ENCODE measurements around the gene GGCX.

The GGCX gene

DNA sequence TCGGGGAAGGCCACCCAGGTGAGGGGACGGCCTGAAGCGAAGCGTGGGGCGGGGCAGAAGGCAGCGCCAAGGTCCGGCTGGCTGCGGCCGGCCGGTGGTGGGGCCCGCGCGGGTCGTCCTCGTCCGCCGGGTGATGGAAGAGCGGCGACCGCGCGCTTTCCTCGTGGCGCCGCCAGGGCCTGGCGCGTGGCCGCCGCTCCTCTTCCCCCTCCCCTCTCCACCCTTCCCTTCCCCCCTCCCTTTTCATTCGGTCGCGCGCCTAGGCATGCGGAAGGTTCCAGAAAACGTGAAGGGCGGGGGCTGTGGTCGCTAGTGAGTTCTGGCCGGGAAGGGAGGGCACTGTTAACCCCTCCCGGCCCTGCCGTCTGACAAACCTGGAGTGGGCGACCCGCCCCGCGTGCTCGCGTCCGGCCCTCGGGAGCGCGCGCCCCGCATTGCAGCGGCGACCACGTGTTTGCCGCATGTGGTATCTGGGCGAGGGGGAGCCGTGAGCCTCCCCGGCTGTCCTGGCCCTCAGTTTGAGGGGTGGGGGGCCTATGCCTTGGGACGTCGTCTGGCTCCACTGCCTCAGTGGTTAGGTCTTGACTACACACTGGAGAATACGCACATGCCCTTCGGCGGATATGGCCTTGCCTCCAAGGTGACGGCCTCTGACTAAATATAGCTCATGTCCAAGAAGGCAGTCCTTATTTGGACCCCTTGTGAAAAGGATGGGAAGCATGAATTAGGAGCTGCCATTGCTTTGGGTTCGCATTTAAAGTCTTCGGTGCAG, 21.7 kb downstream of the GGCX start:
- DNase-seq: peak; percentile 53

DNA sequence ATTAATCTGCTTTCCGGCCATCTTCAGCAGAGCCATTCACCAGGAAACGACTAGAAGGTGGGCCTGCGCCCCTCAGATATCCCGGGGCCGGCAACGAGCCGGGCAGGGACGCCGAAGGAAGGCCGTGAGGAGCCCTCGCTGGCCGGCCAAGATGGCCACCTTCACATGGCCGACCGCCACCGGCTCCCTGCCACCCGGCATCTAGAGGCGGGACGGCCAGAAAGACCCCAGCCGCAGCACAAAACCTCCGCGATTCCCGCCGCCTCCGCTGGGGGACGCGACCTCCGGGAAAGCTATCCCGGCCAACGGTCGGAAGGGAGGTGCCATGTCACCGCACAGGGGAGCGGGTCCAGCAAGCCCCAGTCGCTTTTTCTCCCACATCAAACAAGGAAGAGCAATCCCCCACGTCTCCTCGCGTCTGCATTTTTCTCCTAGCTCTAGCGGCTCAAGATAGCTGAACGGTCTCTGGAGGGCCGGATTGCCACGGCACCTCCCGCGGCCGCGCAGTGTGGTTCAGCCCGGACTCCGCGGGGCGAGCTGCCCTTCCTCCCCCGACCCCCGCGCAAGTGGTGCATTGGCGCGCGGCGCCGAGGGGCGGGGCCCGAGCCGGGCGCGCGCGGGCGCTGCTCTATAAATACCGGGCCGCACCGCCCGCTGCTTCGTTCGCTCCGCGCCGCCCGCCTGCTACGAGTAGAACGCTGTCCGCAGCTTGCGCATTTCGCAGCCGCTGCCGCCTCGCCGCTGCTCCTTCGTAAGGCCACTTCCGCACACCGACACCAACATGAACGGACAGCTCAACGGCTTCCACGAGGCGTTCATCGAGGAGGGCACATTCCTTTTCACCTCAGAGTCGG, 22.6 kb downstream of the GGCX start, which contains the start of gene MAT2A:
MAT2A (plus strand) TSS at position 662 of the 854 bp plus-strand sequence; CDS start at position 782, 120 bp downstream.
- peak; percentile 91 for DNase-seq

DNA sequence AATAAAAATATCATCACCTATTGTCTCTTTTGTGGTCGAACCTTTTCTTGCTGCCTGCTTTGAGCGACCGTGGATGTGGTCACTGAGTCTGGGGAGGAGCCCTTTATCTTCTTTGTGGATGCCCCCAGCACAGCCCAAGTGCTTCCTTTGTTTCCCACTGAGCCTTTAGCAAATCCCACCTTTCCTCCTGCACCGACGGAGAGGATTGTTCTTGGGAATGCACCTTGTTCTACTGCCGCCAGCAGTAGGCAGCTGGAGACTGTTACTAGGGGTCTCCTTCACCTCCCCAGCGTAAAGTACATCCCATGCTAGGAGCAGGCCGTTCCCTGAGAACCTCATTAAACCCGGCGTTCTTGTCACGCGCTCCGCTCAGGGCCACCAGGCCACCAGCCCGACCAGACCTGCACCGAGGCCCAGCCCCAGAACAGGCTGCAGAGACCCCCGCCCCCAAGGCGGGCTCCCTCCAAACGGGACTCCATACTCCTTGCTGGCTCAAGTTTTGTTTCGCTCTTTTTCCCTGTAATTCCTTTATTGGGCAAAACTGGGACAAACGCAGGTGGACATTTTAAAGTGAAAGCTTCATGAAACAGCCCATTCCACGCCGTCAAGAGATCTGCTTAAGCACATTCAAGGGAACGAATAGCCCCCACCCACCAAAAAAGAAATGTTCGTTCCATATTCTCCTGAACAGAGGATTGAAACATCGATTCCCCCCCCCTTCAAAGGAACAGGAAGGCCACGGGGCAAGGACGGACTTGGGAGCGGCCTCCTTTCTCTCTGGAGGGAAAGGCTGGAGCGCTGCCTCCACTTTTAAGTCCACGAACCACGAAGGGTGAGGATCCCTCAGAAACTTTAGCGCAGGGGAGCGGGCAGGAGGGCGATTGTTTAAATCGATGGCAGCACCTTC, 23.4 kb downstream of the GGCX start:
- DNase-seq: peak; percentile 43

DNA sequence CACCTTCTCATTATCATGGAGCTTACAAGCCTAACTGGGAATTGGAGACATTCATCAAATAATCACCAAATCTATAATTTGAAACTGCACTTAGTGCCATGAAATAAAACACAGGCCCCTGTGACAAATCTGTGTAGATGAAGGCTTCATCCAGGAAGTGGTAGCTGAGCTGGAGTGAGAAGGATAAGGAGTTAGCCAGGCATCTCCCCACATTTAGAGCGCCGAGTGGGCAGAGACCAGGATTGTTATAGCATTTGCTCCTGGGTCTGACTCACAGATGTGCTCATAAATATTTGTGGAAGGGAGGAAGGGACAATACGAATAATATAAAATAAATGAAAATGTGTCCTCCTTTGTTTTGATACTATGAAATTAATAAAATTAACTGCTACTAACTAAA, 24.8 kb downstream of the GGCX start:
- peak; percentile 81 for DNase-seq

DNA sequence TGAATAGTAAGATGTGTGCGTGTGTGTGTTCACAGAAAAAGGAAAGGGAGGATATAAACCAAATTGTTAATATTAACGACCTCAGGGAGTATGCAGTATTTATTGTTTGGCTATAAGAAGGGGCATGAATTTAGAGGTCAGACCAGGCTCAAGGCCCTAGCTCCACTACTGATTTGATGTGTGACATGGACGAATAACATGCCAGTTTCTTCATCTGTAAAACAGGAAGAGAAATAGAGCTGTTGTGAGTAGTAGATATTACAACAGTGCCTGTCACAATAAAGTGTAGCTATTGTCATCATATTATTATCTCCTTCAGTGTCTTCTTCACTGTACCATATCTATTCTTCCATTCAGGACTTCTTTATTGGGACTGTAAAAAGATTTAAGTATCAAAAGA, 26.4 kb downstream of the GGCX start:
- DNase-seq: no peak

DNA sequence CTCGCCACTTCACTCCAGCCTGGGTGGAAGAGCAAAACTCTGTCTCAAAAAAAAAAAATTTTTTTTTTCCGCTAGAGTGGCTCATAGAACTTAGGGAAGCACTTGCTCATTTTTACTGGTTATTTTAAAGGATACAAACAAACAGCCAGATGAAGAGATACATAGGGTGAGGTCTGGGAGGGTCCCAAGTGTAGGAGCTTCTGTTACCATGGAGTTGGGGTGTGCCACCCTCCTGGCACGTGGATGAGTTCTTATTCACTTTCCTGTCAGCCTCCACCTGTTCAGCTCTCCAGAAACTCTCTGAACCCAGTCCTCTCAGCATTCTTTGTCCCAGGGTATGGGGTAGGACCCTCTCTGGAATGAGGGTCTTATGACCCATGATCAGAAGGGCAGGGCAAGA, 27.2 kb downstream of the GGCX start:
- no peak for DNase-seq

DNA sequence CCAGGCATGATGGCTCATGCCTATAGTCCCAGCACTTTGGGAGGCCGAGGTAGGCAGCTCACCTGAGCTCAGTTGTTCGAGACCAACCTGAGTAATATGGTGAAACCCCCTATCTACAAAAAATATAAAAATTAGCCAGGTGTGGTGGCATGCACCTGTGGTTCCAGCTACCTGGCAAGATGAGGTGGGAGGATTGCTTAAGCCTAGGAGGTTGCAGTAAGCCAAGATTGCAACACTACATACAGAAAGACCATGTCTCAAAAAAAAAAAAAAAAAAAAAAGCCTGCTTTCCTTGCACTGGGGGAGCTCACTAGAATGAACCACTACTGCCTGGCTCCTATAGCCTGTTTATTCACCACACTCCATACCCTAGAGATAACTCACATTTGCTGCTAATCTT, 29.7 kb downstream of the GGCX start:
- DNase-seq: no peak

DNA sequence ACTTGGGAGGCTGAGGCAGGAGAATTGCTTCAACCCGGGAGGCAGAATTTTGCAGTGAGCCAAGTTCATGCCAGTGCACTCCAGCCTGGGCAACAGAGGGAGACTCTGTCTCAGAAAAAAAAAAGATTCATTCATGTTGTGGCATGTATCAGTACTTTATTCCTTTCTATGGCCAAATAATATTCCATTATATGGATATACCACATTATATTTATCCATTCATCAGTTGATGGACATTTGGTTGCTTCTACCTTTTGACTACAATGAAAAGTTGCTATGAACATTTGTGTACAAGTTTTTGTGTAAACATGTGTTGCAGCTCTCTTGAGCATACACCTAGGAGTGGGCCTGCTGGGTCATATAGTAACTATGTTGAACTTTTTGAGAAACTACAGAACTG, 31.5 kb downstream of the GGCX start:
- DNase-seq: no peak

DNA sequence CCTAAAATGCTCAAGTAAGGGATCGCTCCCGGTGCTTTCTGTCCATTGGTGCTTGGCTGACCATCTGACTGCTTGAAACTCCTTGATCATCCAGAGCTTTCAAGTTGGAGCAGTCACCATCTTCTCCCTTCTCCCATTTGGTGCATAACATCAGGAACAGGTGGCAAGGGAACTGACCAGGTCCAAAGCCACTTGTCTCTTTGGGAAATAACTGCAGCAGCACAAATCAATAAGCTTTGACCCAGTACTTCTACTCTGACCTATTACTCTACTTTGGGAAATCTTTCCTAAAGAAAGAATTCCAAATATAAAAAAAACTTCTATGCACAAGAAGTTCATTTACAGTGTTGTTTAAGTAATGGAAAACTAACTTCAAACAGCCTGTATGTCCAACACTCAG, 32.9 kb downstream of the GGCX start:
- DNase-seq: no peak

DNA sequence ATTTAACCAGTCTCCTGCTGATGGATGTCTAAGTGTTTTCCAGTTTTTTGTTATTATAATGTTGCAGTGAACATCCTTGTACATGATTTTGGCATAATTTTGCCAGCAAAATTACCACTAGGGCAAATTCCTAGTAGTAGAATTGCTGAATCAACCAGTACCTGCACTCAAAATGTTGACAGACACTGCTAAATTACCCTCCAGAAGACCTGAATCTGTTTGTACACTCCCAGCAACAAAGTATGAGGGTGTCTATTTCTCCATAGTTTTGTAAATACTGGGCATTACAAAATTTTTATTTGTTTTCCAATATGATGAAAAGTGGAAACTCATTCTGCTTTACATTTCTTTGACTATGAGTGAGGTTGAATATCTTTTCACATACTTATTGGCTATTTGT, 33.5 kb downstream of the GGCX start:
- DNase-seq: no peak

DNA sequence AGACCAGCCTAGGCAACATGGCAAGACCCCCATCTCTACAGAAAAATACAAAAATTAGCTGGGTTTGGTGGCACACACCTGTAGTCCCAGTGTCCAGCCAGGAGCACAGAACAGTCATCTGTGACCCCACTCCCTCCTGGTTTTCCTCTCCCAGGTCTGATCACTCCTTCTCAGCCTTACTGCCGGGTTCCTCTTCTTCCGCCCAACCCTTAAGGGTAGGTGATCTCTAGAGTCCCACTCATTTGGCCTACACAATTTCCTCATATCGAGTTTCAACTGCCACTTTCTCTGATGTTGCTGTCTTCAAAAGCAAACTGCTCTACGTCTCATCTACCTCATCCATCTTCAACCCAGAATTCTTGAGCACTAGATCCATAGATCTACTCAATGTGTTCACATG, 35.7 kb downstream of the GGCX start:
- DNase-seq: no peak

DNA sequence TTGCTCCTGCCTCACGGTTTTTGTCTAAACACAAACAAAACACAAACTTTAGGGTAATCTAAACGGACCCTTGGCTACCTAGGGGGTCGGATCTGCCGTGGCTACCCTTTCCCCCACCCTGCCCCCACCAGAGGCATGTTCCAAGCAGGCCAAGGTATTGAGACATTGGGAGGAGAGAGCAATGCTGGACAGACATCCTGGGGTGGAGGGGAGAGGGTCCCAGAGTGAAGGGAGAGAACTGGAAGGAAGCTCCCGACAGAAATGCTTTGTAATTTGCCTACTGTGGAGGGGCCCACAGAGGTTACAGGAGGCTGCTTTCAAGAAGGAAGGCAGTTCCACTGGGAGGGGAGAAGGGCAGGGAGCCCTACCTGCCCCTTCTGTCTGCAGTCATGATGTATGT, 36.3 kb downstream of the GGCX start:
- no peak for DNase-seq

DNA sequence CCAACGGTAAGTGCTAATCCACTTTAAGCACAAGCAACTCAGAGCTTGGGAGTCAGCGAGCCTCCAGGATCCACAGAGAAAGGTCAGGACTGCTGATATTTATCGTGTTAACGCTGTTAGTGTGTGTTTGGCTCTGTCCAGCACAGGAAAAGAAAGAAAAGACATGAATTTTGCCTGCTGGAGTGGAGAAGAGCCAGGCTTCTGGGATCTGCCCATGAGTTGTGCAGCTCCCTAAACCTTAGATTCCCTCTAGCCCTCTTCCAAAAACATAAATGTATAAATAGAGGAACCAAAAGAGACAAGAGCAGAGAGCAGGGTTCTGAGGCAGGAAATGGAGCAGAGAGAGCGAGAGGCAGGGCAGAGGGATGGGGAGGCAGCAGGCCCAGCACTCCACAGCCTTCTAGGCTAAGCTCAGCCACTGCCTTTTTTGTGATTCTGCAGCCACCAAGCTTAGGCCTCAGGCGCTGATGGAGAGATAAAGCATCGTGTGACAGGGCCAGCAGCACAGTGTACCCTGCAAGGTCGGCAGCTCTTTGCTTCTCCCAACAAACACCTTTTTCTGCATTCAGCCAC, 36.9 kb downstream of the GGCX start:
- no peak for DNase-seq

DNA sequence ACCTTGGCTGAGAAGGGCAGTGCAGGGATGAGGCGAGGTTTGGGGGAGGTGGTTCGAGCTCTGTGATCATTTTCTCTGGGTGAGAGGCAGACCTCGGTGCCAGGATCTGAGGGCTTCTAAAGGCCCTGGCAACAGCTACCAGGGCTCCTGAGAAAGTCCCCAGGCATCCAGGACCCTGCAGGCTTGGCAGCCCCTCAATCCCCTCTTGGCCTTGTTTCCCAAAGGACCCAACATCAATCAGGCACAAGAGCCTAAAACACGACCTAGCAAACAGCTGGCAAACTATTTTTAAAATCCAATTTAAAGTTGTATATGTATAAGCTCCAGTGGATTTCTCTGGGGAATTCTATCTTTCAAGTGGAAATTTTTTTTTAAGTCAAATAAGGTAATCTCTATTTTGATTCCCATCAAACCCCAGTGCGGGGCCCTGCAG, 37.4 kb downstream of the GGCX start:
- DNase-seq: no peak

DNA sequence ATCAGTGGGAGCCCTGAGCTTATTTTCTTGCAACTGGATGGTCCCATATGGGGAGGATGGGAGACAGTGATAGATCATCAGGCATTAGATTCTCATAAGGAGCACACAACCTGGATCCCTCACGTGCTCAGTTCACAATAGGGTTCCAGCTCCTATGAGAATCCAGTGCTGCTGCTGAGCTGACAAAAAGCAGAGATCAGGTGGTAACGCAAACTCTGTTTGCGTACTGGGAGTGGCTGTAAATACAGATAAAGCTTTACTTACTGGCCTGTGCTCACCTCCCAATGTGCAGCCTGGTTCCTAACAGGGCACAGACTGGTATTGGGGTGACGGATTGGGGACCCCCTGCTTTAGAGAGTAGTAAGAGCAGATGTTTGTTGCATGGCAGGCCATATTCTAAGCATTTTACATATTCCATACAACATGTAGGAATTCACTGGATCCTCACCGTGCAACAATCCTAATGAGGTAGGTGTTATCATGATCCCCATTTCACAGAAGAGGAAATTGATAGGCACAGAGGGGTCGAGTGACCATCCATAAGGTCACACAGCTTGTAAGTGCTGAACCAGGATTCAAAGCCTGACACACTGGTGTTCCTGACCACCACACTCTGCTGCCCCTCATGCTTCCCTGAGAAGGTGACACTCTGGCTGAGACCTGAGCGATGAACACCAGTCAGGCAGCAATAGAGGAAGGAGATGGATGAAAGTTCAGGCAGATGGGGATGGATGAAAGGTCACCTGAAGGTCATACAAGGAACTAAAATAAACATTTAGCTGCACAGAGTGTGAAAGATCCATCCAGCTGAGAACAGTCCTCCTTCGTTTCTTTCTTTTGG, 38.0 kb downstream of the GGCX start:
- DNase-seq: no peak

DNA sequence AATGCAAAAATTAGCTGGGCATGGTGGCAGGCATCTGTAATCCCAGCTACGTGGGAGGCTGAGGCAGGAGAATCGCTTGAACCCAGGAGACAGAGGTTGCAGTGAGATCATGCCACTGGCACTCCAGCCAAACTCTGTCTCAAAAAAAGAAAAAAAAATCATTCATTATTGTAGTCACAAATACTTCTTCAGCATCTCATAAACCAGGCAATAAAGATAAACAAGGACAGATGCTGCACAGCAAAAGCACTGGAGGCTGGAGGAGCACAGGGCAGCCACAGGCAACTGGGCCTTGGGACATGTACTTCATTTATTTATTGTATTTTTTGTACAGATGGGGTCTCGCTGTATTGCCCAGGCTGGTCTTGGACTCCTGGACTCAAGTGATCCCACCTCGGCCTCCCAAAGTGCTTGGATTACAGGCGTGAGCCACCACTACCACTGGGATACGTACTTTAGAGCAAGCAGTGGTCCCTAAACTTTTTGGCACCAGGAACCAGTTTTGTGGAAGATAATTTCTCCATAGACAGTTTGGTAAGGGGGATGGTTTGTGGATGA, 39.1 kb downstream of the GGCX start:
- DNase-seq: no peak

DNA sequence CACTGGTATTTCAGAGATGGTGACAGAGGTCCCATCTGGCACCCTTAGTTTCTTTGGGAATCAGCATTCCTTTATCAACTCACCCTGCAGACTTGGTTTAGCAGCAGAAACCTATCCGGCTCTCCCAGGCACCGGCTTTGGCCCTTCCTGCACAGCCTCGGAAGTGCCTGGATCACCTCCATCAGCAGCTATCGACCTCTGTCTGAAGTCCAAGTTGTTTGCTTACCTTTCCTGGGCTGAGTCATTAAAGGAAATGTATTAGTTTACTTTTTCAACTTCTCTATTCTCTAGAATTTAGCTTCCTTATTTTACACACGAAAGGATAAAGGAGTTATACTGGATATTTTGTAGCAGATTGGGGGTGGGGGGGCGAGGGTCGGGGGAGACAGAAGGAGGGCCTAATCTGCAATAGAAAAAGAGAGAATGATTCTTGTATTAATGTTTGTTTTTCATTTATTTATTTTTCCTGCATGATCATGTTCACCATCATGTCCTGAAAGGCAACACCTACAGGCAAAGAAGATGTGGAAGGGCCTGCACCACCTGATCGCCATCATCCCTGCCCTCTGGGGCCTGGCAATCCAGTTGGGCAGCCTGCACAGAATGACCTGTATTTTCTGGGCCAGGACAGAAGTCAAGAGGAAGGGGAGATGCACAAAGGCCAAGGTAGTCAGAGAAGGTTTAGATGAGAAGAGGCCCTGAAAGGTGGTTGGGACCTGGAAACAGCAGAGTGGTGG, 44.5 kb downstream of the GGCX start:
- no peak for DNase-seq

DNA sequence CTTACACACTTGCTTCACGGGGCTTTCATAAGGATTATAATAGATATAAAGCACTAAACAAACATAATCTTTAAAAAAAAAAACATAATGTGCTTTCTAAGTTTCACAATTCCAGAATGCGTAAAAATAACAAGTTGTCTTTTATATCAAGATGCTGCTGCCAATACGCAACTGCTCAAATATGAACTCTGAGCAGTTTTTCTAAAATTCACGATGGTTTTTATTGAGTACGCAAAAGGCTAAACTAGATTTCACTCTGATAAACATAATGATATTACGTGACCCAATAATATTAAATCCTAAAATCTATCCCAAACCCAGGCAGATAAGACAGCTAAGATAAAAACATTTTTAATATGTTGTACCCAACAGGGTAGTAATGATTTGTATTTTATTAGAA, 47.0 kb downstream of the GGCX start:
- no peak for DNase-seq

DNA sequence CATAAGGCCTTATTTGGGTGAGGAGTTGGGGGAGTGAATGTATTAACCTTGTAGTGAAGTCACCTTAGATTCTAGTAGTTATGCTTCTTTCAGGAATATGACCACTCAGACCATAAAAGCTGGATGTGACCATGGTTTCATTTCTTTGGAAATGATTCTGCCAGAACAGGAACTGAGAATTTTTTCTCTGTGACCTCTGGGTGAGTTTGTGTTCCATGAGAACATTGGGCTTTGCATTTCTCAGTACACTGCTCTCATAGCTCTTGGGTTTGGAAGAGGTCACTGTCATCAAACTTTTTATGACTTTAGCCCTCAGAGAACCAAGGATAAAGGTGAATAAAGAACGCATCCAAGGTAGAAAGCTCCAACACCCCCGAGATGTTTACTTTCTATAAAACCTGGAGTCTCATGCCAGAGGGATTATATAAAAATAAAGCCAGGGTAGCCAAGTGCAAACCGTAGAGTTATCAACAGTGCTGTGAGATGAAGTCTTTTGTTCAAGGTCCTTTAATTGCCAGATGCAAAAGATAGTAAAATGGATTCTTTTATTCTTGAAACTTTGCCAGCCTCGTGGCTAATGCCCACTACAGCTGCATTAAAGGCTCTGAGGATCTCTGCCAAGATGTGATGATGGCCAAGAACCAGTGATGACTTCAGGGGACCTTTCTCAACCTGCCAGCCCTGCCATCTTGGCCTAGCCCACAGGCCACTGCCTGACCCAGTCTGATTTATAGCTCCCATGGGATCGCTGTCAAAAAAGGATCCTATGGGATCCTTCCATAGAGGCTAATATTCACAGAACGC, 50.1 kb downstream of the GGCX start:
- no peak for DNase-seq

DNA sequence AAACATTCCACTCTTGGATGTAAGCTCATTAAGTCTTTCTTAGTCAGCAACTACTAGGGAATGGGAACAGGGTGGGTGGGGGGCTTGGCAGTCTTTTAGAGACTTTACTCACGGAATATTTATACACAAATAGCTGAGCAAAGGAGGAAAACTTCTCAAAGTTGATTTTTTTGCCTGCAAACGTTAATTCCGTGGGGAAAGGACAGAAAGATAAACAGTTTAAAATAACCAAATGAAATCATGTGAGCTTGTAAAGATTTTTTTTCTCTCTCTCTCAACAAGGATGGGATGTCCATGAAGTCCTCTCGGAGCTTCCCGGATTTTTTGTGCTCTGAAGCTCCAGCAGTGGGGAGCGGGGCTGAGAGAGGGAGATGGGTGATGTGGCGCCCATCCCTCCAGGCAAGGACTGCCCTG, 54.5 kb downstream of the GGCX start:
- no peak for DNase-seq

All from EL (cell line).